HS-27A (cell line): ENCODE results near the gene SWT1.
"Not testable (repeated sequence)": the region's sequence is repeated elsewhere in the genome, so short reads cannot be mapped to it uniquely, and the experiment has no call there.

Experiments
- DNase-seq: peaks from one replicate; pipeline ENCODE4 v3.0.0-alpha.2; 2012; ENCODE audit warnings: low read depth, missing footprints

The SWT1 gene

GRCh38 chr1:185319139-185319475, 162.1 kb downstream of the SWT1 start:
- DNase-seq, result no peak

GRCh38 chr1:185321104-185321503, 164.1 kb downstream of the SWT1 start:
- not testable (repeated sequence) for DNase-seq

- not testable (repeated sequence) for DNase-seq
Observed at GRCh38 chr1:185321653-185322221, 164.8 kb downstream of the SWT1 start.

GRCh38 chr1:185322636-185323035, 165.7 kb downstream of the SWT1 start:
- no peak for DNase-seq

- DNase-seq, result no peak
Observed at GRCh38 chr1:185324118-185324517, 167.2 kb downstream of the SWT1 start.

GRCh38 chr1:185325413-185325812, 168.4 kb downstream of the SWT1 start:
- DNase-seq, result no peak

- DNase-seq, result no peak
Observed at GRCh38 chr1:185328255-185328654, 171.3 kb downstream of the SWT1 start.

- DNase-seq, result no peak
Observed at GRCh38 chr1:185334182-185334581, 177.2 kb downstream of the SWT1 start.

GRCh38 chr1:185337246-185337645, 180.3 kb downstream of the SWT1 start:
- no peak for DNase-seq

- no peak for DNase-seq
Observed at GRCh38 chr1:185338719-185339622, 182.0 kb downstream of the SWT1 start.

- no peak for DNase-seq
Observed at GRCh38 chr1:185341196-185341781, 184.3 kb downstream of the SWT1 start.
